ENCODE data around the gene SH2D3A. TPM values are rescaled to one million over a fixed set of nuclear protein-coding genes. Genes with fewer than 3 reads are reported as not detected.

The SH2D3A gene
- total RNA-seq, 2 experiments from 2014 or later: 28.2 to 28.5 TPM

DNA sequence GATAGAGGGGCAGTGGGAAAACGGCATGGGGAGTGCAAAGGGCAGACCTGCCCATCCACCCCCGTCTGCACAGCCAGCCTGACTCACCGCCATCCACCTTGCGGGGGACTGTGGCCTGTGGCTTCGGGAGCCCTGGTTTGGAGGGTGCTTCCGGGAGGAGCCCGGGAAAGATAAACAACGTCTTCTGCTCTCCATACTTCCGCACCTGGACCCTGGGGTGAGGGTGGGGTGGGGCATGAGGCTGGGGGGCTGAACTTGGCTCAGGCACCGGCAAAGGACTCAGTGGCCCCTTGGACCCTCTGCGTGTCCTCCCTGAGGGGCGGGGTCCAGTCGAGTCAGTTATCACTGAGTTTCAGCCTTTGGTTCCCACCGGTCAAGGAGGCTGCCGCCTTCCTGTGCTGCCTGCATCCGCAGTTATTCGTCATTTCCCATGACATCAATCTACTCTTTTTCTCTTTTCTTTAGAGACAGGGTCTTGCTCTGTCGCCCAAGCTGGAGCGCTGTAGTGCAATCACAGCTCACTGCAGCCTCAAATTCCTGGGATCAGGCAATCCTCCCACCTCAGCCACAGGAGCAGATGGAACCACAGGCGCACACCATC is 33.0 kb downstream of the SH2D3A start:
- H3K4me1 Mint-ChIP-seq (ENCODE audit: low read depth): peaks cover 33% of the 10 kb centered on the region

GRCh38 chr19:6733338-6734095 is 33.7 kb downstream of the SH2D3A start:
- peaks cover 28% of the 10 kb centered on the region for H3K4me1 Mint-ChIP-seq (ENCODE audit: low read depth)
- ChIA-PET CTCF (interaction anchor here (0.7 to 0.8 kb wide), 2 partner anchors 8 to 95 kb away, joined by 3 read pairs; no protein-coding TSS in a partner anchor), POLR2A (no interaction called here)
- no peak overlapping the region for H3K27ac Mint-ChIP-seq
- ATAC-seq (no peak), DNase-seq (no peak)
- H3K9me3 Mint-ChIP-seq (ENCODE audit: insufficient read depth): no peaks in the 10 kb centered on the region
- H3K36me3 Mint-ChIP-seq (ENCODE audit: low read depth): peaks cover 40% of the 10 kb centered on the region
- H3K4me3 Mint-ChIP-seq: no peak overlapping the region
- H3K27me3 Mint-ChIP-seq (ENCODE audit: low read depth): no peaks in the 10 kb centered on the region

More for the DNA sequence above, 33.0 kb downstream of the SH2D3A start:
- H3K27ac Mint-ChIP-seq: peak overlapping the region; percentile 37
- H3K4me3 Mint-ChIP-seq: no peak overlapping the region
- no peaks in the 10 kb centered on the region for H3K9me3 Mint-ChIP-seq (ENCODE audit: insufficient read depth)
- CTCF ChIA-PET: interaction anchor here (0.8 kb wide), 1 partner anchor 9 kb away, joined by 3 read pairs; no protein-coding TSS in a partner anchor
- H3K36me3 Mint-ChIP-seq (ENCODE audit: low read depth): peaks cover 40% of the 10 kb centered on the region
- no peak for ATAC-seq
- no peaks in the 10 kb centered on the region for H3K27me3 Mint-ChIP-seq (ENCODE audit: low read depth)
- POLR2A ChIA-PET: no interaction called here
- DNase-seq: no peak

DNA sequence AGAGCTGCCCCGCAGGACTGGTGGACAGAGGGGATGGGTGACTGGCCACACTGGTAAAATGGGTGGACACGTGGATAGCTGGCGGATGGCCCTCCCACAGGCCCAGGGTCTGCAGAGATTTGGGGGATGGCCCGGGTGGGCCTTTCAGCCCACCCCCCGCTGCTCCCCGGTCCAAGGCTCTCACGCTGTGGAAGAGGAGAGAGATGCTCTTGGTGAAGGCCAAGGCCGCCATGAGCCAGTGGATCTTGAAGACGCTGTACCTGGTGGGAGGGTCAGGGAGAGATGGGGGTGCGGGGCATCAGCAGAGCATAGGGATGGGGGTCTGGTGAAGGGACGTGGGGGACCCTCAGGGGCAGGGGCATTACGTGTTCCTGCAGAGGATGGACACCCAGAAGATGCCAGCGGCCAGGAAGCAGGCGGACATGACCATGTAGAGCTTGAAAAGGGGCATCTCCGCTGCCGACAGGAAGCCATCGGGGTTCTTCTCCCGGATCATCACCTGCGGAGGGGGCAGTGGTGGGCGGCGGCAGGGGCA is 34.4 kb downstream of the SH2D3A start:
- POLR2A ChIA-PET: no interaction called here
- Mint-ChIP-seq H3K4me3 (no peak overlapping the region), H3K27ac (no peak overlapping the region), H3K4me1 (ENCODE audit: low read depth) (peaks cover 26% of the 10 kb centered on the region), H3K27me3 (ENCODE audit: low read depth) (no peaks in the 10 kb centered on the region), H3K9me3 (ENCODE audit: insufficient read depth) (no peaks in the 10 kb centered on the region), H3K36me3 (ENCODE audit: low read depth) (peaks cover 40% of the 10 kb centered on the region)
- DNase-seq (no peak), ATAC-seq (no peak)
- CTCF ChIA-PET: interaction anchor here (0.7 kb wide), 1 partner anchor 94 kb away, joined by 3 read pairs; no protein-coding TSS in a partner anchor

- ChIA-PET POLR2A (no interaction called here), CTCF (no interaction called here)
- peaks cover 23% of the 10 kb centered on the region for H3K4me1 Mint-ChIP-seq (ENCODE audit: low read depth)
- no peaks in the 10 kb centered on the region for H3K27me3 Mint-ChIP-seq (ENCODE audit: low read depth)
- DNase-seq (no peak), ATAC-seq (no peak)
- no peaks in the 10 kb centered on the region for H3K9me3 Mint-ChIP-seq (ENCODE audit: insufficient read depth)
- H3K36me3 Mint-ChIP-seq (ENCODE audit: low read depth): peaks cover 36% of the 10 kb centered on the region
- no peak overlapping the region for H3K4me3 Mint-ChIP-seq
- no peak overlapping the region for H3K27ac Mint-ChIP-seq
Observed at GRCh38 chr19:6731822-6732221, 35.4 kb downstream of the SH2D3A start.

DNA sequence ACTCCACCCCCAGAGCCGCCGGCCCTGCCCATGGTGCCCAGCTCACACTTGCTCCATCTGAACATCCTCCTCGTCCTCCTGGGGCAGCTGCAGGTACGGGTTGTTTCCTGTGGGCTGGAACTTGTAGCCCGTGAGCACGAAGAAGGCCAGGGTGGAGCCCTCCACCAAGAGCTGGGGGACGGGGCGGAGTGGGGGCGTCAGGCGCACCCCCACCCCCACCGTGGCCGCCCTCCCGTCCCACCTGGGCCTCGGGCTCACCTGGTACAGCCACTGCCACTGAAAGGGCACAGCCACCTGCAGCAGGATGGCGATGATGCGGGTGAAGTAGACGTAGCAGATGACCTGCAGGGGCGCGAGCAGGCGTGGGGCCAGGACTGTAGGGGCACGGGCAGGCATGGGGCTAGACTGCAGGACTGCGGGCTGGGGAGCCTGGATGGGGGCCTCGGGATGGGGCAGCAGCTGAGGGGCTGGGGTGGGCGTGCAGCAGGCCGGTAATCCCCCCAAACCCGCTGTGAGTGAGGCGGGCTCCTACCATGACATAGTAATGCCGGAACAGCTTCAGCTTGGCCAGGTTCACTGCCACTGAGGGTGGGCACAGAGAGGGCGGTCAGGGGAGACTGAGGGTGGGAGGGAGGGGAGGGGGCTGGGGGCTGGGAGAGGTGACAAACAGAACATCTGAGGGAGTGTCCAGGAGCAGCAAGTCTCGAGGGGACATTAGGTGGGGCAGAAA is 36.1 kb downstream of the SH2D3A start:
- CTCF ChIA-PET: no interaction called here

DNA sequence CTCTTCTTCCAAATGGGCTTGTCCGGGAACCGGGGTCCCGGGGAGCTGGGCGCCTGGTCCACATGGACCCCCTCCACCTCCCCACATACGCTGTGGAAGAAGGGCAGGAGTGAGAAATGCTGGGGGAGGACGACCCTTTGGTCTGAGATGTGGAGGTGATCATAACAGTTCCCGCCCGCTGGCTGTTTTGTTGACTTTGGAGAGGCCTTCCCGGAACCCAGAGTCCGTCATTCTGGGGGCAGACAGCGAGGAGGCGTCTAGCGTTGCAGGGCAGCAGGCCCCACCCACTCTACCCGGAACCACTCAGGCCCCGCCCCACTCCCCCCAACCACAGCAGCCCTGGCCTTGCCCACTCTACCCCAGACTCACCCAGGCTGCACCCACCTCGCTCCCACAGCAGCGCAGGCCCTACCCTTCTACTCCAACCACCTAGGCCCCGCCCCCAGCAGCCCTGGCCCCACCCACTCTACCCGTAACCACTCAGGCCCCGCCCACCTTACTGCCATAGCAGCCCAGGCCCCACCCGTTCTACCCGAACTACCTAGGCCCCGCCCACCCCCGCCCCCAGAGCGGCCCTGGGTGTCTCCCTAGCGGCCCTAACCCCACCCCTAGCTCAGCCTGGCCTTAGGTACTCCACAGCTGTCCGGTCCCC is 37.0 kb downstream of the SH2D3A start:
- peak; percentile 38 for ATAC-seq
- H3K9me3 Mint-ChIP-seq (ENCODE audit: insufficient read depth): no peaks in the 10 kb centered on the region
- ChIA-PET CTCF (no interaction called here), POLR2A (no interaction called here)
- DNase-seq: peak; percentile 58
- H3K4me1 Mint-ChIP-seq (ENCODE audit: low read depth): peaks cover 18% of the 10 kb centered on the region
- no peak overlapping the region for H3K27ac Mint-ChIP-seq
- H3K27me3 Mint-ChIP-seq (ENCODE audit: low read depth): no peaks in the 10 kb centered on the region
- no peak overlapping the region for H3K4me3 Mint-ChIP-seq
- peaks cover 29% of the 10 kb centered on the region for H3K36me3 Mint-ChIP-seq (ENCODE audit: low read depth)

More for the DNA sequence above, 36.1 kb downstream of the SH2D3A start:
- H3K9me3 Mint-ChIP-seq (ENCODE audit: insufficient read depth): no peaks in the 10 kb centered on the region
- H3K4me3 Mint-ChIP-seq: no peak overlapping the region
- no peaks in the 10 kb centered on the region for H3K27me3 Mint-ChIP-seq (ENCODE audit: low read depth)
- POLR2A ChIA-PET: no interaction called here
- peaks cover 20% of the 10 kb centered on the region for H3K4me1 Mint-ChIP-seq (ENCODE audit: low read depth)
- H3K36me3 Mint-ChIP-seq (ENCODE audit: low read depth): peaks cover 34% of the 10 kb centered on the region
- H3K27ac Mint-ChIP-seq: no peak overlapping the region
- ATAC-seq: no peak
- no peak for DNase-seq

DNA sequence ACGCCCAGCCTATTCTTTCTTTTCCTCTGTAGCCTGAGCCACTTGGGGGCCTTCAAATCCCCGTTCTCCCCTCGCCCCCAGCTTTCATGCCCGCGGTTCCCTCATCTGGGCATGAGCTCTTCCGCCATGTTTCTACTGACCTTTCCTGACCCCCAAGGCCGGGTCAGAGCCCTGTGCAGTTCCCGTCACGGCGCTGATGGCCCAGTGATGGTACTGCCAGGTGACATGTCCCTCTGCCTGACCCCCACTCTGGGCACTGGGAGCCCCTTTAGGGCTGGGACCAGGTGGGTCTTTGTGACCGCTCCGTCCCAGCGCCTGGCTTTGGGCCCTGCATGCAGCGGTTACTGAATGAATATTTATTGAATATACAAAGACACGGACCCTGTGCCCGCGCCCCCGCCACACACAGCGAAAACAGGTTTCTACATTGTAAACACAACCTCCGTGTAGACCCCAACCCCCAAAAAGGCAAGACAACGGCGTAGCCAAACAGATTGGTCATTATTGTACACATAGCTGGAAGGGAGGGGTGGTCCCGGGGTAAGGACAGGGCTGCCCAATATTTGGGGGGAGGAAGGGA is 37.6 kb downstream of the SH2D3A start:
- Mint-ChIP-seq H3K27ac (no peak overlapping the region), H3K4me3 (no peak overlapping the region), H3K36me3 (ENCODE audit: low read depth) (peaks cover 27% of the 10 kb centered on the region), H3K27me3 (ENCODE audit: low read depth) (no peaks in the 10 kb centered on the region), H3K4me1 (ENCODE audit: low read depth) (peaks cover 22% of the 10 kb centered on the region), H3K9me3 (ENCODE audit: insufficient read depth) (no peaks in the 10 kb centered on the region)
- POLR2A ChIA-PET: no interaction called here
- CTCF ChIA-PET: no interaction called here
- DNase-seq (no peak), ATAC-seq (no peak)

DNA sequence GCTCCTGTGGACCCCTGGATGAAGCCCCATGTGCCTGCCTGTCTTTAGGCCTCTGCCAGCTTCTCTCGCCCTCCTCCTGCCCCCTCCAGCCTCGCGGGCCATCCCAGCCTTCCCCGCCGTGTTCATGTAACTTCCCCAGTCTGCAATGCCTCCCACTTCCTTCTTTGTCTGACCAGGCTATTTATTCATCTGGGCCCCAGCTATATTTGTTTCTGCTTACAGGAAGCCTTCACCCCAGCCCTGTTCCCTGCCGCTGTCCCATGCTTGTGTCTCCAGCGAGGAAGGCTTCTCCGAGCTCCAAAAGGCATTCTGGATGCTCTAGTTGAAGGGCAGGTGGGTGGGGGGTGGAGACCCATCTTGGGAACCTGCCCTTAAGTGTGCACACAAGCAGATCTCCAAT is 38.9 kb downstream of the SH2D3A start:
- ATAC-seq (no peak), DNase-seq (no peak)
- H3K27ac Mint-ChIP-seq: peak overlapping the region; percentile 70
- peaks cover 26% of the 10 kb centered on the region for H3K4me1 Mint-ChIP-seq (ENCODE audit: low read depth)
- no peaks in the 10 kb centered on the region for H3K9me3 Mint-ChIP-seq (ENCODE audit: insufficient read depth)
- H3K27me3 Mint-ChIP-seq (ENCODE audit: low read depth): no peaks in the 10 kb centered on the region
- POLR2A ChIA-PET: no interaction called here
- CTCF ChIA-PET: interaction anchor here (0.9 to 1.0 kb wide), 2 partner anchors 8 to 95 kb away, joined by 3 to 4 read pairs; no protein-coding TSS in a partner anchor
- H3K4me3 Mint-ChIP-seq: no peak overlapping the region
- peaks cover 20% of the 10 kb centered on the region for H3K36me3 Mint-ChIP-seq (ENCODE audit: low read depth)

- ATAC-seq (no peak), DNase-seq (no peak)
- CTCF ChIA-PET: interaction anchor here (1.4 to 2.2 kb wide), 2 partner anchors 8 to 138 kb away, joined by 3 to 10 read pairs; no protein-coding TSS in a partner anchor
- Mint-ChIP-seq H3K27ac (no peak overlapping the region), H3K4me3 (no peak overlapping the region), H3K27me3 (ENCODE audit: low read depth) (no peaks in the 10 kb centered on the region), H3K9me3 (ENCODE audit: insufficient read depth) (no peaks in the 10 kb centered on the region), H3K4me1 (ENCODE audit: low read depth) (peaks cover 39% of the 10 kb centered on the region), H3K36me3 (ENCODE audit: low read depth) (peaks cover 8% of the 10 kb centered on the region)
- POLR2A ChIA-PET: interaction anchor here (0.6 kb wide), 1 partner anchor 765 kb away, joined by 3 read pairs; no protein-coding TSS in a partner anchor
Observed at GRCh38 chr19:6725513-6726231, 41.6 kb downstream of the SH2D3A start.

GRCh38 chr19:6724631-6725492 is 42.4 kb downstream of the SH2D3A start:
- Mint-ChIP-seq H3K4me1 (ENCODE audit: low read depth) (peaks cover 45% of the 10 kb centered on the region), H3K27ac (no peak overlapping the region), H3K4me3 (no peak overlapping the region), H3K27me3 (ENCODE audit: low read depth) (no peaks in the 10 kb centered on the region), H3K36me3 (ENCODE audit: low read depth) (peaks cover 4% of the 10 kb centered on the region), H3K9me3 (ENCODE audit: insufficient read depth) (no peaks in the 10 kb centered on the region)
- ChIA-PET POLR2A (interaction anchor here (0.6 kb wide), 1 partner anchor 766 kb away, joined by 3 read pairs; no protein-coding TSS in a partner anchor), CTCF (interaction anchor here (1.4 to 2.2 kb wide), 2 partner anchors 9 to 139 kb away, joined by 3 to 10 read pairs; no protein-coding TSS in a partner anchor)
- ATAC-seq (no peak), DNase-seq (no peak)
